ENCODE results near the gene SERPIND1. TPM values are rescaled to one million over a fixed set of nuclear protein-coding genes. Genes with fewer than 3 reads are reported as not detected.

Gene SERPIND1, protein sequence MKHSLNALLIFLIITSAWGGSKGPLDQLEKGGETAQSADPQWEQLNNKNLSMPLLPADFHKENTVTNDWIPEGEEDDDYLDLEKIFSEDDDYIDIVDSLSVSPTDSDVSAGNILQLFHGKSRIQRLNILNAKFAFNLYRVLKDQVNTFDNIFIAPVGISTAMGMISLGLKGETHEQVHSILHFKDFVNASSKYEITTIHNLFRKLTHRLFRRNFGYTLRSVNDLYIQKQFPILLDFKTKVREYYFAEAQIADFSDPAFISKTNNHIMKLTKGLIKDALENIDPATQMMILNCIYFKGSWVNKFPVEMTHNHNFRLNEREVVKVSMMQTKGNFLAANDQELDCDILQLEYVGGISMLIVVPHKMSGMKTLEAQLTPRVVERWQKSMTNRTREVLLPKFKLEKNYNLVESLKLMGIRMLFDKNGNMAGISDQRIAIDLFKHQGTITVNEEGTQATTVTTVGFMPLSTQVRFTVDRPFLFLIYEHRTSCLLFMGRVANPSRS
- total RNA-seq, result not detected in 2 replicates

DNA sequence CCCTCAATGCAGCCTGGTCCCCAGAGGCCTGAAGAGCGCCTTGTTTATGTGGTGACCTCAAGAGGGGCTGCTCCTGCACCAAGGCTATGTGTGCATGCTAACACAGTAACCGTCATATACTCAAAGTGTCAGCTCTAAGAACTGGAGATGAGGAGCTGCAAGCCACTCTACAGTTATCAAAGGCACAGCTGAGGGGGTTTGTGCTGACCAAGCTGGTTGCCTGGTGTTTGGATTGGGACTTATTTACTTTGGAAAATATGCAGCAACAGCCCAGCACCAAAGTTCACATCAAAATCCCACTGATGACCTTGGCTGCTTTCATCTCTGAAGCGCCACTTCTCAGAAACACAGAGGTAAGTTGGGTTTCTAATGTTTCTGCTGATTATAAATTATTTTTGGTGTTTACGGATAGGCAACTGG lies at the start of gene SERPIND1:
TSS of gene SERPIND1 (plus strand) at position 321 of the 420 bp plus-strand sequence. CDS start 5,200 bp downstream, outside the sequence.

Other genes starting within 250 kb of the SERPIND1 start
- 10.9 and 40.2 TPM in 2 replicates for gene PI4KA, start 84.7 kb downstream of the SERPIND1 start, total RNA-seq
- gene SNAP29, start 84.9 kb downstream of the SERPIND1 start, total RNA-seq, result 8.2 and 10.1 TPM in 2 replicates
- gene CRKL, start 143.3 kb downstream of the SERPIND1 start, total RNA-seq, result 103 and 118 TPM in 2 replicates
- 0.68 and 5.8 TPM in 2 replicates for gene AIFM3, start 193.1 kb downstream of the SERPIND1 start, total RNA-seq
- gene LZTR1, start 208.2 kb downstream of the SERPIND1 start, total RNA-seq, result 15.4 and 41.1 TPM in 2 replicates
- 16.7 and 37.3 TPM in 2 replicates for gene THAP7, start 228.0 kb downstream of the SERPIND1 start, total RNA-seq
- gene P2RX6, start 241.1 kb downstream of the SERPIND1 start, total RNA-seq, result 0.34 and 0.57 TPM in 2 replicates